Activated CD8-positive, alpha-beta T cell treated with anti-CD3 and anti-CD28 coated beads for 36 hours (primary cell): ENCODE measurements around the gene TP53BP1. TPM values are rescaled to one million over a fixed set of nuclear protein-coding genes. Genes with fewer than 3 reads are reported as not detected.

Source experiments
- ATAC-seq: fragments of 200-7000 bp; cut with Tn5 transposase; one replicate; pipeline ENCODE4 v1.10.0; 2021; ENCODE audit warnings: mild to moderate bottlenecking, moderate library complexity
- CTCF ChIA-PET: fragments of 350-600 bp; sonication (Branson Sonifier 250); formaldehyde crosslinking; loops from one replicate; lab custom pipeline; 2021; ENCODE audit warnings: antibody characterized with exemption; lab: Charles Lee
- POLR2A ChIA-PET: fragments of 350-600 bp; sonication (Branson Sonifier 250); formaldehyde crosslinking; loops from one replicate; lab custom pipeline; 2021; ENCODE audit warnings: antibody characterized with exemption; lab: Charles Lee
- DNase-seq: peaks from one replicate; pipeline ENCODE4 v3.0.0-alpha.2; 2020
- H3K27ac Mint-ChIP-seq: one replicate; pipeline ENCODE4 v1.8.0; 2021; ENCODE audit warnings: mild to moderate bottlenecking, mixed read lengths
- H3K27me3 Mint-ChIP-seq: one replicate; pipeline ENCODE4 v1.8.0; 2021; ENCODE audit warnings: mixed read lengths
- H3K36me3 Mint-ChIP-seq: one replicate; pipeline ENCODE4 v1.8.0; 2021; ENCODE audit warnings: low read depth, mixed read lengths
- H3K4me1 Mint-ChIP-seq: one replicate; pipeline ENCODE4 v1.8.0; 2021; ENCODE audit warnings: low read depth, mixed read lengths
- H3K4me3 Mint-ChIP-seq: one replicate; pipeline ENCODE4 v1.8.0; 2021; ENCODE audit warnings: mild to moderate bottlenecking, moderate library complexity, mixed read lengths
- H3K9me3 Mint-ChIP-seq: one replicate; pipeline ENCODE4 v1.8.0; 2021; ENCODE audit warnings: mixed read lengths
- intact Hi-C: fragments of 100-400 bp; cut with micrococcal nuclease; formaldehyde crosslinking; loops from one replicate; pipeline ENCODE4 v1.10.0; 2022
- total RNA-seq, 2 experiments: library from RNA; stranded (reverse); gene quantifications; one replicate each; pipeline ENCODE4 v1.2.3, GENCODE V29; 2021
- TF ChIP-seq, protein P1 (sequence below): fragments of 200-600 bp; IDR thresholded peaks from one replicate; pipeline ENCODE4 v1.8.0; 2022; ENCODE audit warnings: antibody characterized with exemption, mild to moderate bottlenecking

Gene TP53BP1
- total RNA-seq, 2 experiments from 2014 or later: 20.6 to 23.0 TPM

DNA sequence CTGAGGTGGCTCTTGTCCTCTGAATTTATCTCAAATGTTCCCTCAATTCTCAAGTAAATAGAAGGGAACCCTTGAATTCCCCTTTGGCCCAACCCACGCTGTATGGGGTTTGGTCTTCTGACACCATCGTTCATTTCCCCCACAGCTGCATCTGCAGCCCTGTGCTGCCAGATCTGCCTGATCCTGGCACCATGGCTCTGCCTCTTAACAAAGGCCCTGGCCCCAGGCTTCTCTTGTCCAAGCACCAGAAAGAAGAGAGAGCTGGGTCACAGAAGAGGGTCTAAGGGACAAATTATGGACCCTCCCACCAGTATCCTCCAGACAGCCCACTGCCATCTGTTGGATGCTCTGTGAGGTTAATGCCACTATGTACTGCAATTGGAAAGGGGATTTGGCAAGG lies 26.2 kb upstream of the TP53BP1 start:
- peaks cover 27% of the 10 kb centered on the region for H3K4me1 Mint-ChIP-seq
- intact Hi-C loops: no loop called here
- no peak for DNase-seq
- TF ChIP-seq, protein P1, sequence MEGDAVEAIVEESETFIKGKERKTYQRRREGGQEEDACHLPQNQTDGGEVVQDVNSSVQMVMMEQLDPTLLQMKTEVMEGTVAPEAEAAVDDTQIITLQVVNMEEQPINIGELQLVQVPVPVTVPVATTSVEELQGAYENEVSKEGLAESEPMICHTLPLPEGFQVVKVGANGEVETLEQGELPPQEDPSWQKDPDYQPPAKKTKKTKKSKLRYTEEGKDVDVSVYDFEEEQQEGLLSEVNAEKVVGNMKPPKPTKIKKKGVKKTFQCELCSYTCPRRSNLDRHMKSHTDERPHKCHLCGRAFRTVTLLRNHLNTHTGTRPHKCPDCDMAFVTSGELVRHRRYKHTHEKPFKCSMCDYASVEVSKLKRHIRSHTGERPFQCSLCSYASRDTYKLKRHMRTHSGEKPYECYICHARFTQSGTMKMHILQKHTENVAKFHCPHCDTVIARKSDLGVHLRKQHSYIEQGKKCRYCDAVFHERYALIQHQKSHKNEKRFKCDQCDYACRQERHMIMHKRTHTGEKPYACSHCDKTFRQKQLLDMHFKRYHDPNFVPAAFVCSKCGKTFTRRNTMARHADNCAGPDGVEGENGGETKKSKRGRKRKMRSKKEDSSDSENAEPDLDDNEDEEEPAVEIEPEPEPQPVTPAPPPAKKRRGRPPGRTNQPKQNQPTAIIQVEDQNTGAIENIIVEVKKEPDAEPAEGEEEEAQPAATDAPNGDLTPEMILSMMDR: no peak
- no peaks in the 10 kb centered on the region for H3K36me3 Mint-ChIP-seq
- POLR2A ChIA-PET: no interaction called here
- no peak for ATAC-seq
- no peak overlapping the region for H3K27ac Mint-ChIP-seq
- CTCF ChIA-PET: no interaction called here
- H3K27me3 Mint-ChIP-seq: peaks cover 15% of the 10 kb centered on the region
- H3K4me3 Mint-ChIP-seq: no peak overlapping the region
- H3K9me3 Mint-ChIP-seq: no peaks in the 10 kb centered on the region

DNA sequence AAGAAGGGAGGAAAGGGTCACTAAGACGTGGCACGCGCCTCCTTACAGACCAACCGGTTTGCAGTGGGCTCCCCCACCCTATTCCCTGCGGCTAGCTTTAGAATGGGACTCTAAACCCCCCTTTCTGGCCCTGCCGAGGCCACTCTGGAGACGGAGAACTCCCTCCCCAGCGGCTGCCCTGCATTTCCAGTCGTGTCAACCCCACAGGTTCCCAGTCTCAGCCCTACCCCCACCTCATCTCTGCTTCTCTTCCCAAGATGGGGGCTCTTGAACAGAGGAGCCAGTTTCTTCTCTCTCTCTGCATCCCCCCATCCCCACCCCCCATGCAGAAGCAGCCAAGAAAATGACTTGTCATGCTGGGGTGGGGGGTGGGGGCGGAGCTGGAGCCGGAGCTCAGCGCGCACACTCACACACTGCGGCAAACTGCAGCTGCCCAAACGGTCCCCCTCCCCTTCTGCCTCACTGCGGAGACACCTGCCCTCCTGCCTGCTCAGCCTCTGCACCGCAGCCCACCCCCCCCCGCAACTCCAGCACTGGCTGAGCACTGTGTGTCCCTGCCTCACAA lies 25.3 kb upstream of the TP53BP1 start:
- no peaks in the 10 kb centered on the region for H3K9me3 Mint-ChIP-seq
- ChIA-PET CTCF (interaction anchor here (1.9 kb wide), 1 partner anchor 77 kb away, joined by 4 read pairs; no protein-coding TSS in a partner anchor), POLR2A (no interaction called here)
- intact Hi-C loops: no loop called here
- no peaks in the 10 kb centered on the region for H3K36me3 Mint-ChIP-seq
- H3K4me3 Mint-ChIP-seq: peak overlapping the region; percentile 56
- TF ChIP-seq, protein P1: no peak
- ATAC-seq (peak; percentile 62), DNase-seq (peak; percentile 27)
- H3K4me1 Mint-ChIP-seq: peaks cover 33% of the 10 kb centered on the region
- no peak overlapping the region for H3K27ac Mint-ChIP-seq
- peaks cover 15% of the 10 kb centered on the region for H3K27me3 Mint-ChIP-seq

DNA sequence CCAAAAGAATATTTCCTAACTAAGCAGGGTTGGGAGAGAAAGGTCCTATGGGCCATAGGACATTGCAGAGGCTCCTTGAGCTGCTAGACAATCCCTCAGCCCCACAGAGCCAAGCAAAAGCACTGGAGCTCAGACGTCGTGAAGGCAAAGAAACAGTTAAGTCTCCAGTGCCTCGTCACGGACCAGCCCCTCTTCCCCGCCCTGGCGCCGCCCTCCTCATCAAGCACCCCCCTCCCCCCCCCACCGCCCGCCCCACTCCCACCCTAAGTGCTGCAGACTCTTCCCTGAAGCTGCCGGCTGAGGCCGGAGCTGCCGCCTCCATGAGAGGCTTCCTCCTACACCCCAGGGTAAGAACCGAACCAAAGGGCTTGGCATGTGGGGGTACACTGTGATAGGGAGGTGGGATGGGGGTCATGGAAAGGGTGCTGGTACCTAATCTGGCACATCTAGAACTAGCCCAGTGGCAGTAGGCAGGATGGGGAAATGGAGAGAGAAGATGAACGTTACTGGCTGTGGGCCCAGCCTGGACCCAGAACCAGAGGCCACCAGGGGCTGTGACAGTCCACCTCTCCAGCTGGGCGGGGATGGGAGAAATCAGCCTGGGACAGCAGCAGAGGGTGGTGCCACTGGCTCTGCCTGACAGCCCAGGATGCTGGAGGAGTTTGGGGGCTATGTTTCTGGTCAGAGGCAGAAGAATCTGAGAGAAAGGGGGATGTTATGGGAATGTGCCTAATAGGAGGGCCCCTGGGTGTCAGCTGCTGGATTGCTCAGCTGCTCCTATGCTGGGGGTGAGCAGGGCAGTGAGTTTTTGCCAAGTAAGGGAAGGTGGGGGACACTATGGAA lies 24.6 kb upstream of the TP53BP1 start, which contains the start of gene MAP1A:
Gene MAP1A, plus strand, starts transcription at position 255 of the 843 bp plus-strand sequence. CDS start 3,866 bp downstream, outside the sequence.
- Mint-ChIP-seq H3K36me3 (no peaks in the 10 kb centered on the region), H3K4me3 (peak within 1 kb of the TSS; percentile 56), H3K27ac (no peak within 1 kb of the TSS), H3K4me1 (peaks cover 33% of the 10 kb centered on the region), H3K9me3 (no peaks in the 10 kb centered on the region), H3K27me3 (peaks cover 18% of the 10 kb centered on the region)
- intact Hi-C loops: no loop called here
- DNase-seq (peak; percentile 17), ATAC-seq (peak; percentile 31)
- POLR2A ChIA-PET: interaction anchor here (1.1 to 1.3 kb wide), 2 partner anchors 10 to 15 kb away, joined by 3 read pairs; no protein-coding TSS in a partner anchor
- CTCF ChIA-PET: interaction anchor here (1.0 to 1.9 kb wide), 3 partner anchors 11 to 101 kb away, joined by 3 to 4 read pairs (median 3); no protein-coding TSS in a partner anchor
- TF ChIP-seq, protein P1: no peak

DNA sequence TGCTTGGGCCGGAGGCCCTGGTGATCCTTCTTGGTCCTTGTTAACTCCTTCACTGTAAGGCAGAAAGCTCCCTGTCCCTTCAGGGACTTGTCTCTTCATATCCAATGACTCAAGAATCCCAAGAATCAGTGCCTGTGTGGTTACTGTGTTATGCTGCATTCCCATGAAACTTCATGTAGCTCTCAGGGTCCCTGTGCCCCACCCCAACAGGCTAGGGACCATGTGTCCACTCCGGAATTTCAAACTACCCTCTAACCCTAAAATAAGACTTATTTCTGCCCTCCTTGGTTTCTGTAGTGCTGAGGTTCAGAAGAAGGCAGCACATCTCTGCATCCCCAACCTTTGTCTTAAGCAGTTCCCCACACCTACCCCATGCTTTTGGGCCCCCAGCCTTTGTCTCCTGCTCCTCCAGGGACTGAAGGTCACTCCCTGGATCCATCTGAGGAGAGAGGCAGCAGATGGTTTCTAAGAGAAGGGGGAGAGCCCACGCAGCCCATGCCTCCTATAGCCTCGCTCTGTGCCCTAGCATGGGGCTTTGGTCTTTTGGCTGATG lies 23.9 kb upstream of the TP53BP1 start:
- peaks cover 20% of the 10 kb centered on the region for H3K27me3 Mint-ChIP-seq
- H3K4me1 Mint-ChIP-seq: peaks cover 33% of the 10 kb centered on the region
- no peaks in the 10 kb centered on the region for H3K36me3 Mint-ChIP-seq
- H3K9me3 Mint-ChIP-seq: no peaks in the 10 kb centered on the region
- DNase-seq: no peak
- TF ChIP-seq, protein P1: no peak
- intact Hi-C loops: no loop called here
- no peak for ATAC-seq
- no peak overlapping the region for H3K27ac Mint-ChIP-seq
- CTCF ChIA-PET: interaction anchor here (1.0 to 1.9 kb wide), 4 partner anchors 11 to 100 kb away, joined by 3 to 5 read pairs (median 4); no protein-coding TSS in a partner anchor
- peak overlapping the region; percentile 14 for H3K4me3 Mint-ChIP-seq
- POLR2A ChIA-PET: interaction anchor here (1.1 to 1.3 kb wide), 2 partner anchors 10 to 14 kb away, joined by 3 read pairs; no protein-coding TSS in a partner anchor
